ENCODE measurements around the gene RTKN.
"Not testable (repeated sequence)": the region's sequence is repeated elsewhere in the genome, so short reads cannot be mapped to it uniquely, and the experiment has no call there.

Gene RTKN

DNA sequence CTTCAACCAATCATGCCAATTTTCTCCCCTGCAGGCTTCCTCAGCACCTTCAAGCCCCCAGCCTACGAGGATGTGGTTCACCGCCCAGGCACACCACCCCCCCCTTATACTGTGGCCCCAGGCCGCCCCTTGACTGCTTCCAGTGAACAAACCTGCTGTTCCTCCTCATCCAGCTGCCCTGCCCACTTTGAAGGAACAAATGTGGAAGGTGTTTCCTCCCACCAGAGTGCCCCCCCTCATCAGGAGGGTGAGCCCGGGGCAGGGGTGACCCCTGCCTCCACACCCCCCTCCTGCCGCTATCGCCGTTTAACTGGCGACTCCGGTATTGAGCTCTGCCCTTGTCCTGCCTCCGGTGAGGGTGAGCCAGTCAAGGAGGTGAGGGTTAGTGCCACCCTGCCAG lies 18.4 kb upstream of the RTKN start:
- DNase-seq (ENCODE audit: low read depth), result not testable (repeated sequence)

DNA sequence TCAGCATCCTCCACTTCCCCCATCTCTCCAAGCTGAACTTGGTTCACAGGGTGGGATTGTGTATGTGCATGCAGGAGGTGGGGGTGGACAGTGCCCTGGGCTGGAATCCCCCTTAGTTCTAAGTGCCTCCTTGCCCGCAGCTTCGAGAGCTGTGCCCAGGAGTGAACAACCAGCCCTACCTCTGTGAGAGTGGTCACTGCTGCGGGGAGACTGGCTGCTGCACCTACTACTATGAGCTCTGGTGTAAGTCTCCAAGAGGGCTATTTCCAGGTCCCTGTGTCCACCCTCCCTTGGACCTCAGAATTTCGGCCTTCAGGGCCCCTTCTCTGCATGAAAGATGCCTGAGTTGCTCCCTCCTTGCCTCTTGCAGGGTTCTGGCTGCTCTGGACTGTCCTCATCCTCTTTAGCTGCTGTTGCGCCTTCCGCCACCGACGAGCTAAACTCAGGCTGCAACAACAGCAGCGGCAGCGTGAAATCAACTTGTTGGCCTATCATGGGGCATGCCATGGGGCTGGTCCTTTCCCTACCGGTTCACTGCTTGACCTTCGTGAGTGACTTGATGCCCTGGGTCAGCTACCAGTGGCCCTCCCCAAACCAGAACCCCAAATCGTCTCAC lies 17.9 kb upstream of the RTKN start:
- not testable (repeated sequence) for DNase-seq (ENCODE audit: low read depth)

DNA sequence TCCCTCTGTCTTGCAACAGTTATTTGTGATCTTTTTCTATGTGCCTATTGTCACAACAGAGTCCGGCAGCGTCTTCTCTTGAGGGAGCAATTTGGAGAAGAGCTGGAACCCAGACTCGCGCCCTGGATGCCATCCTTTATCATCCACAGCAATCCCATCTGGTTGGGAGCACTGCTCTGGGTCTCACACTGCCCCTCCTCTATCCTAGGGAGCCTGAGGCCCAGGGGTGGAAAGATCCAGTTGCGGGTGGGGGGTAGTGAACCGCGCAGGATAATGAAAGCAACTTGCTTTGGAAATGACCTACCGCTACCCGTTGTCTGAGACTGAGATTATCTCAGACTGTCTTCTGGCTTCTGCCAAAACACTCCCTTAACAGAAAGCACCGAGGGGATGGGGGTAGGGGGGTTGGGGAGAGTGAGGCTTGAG lies 17.2 kb upstream of the RTKN start:
- no peak for DNase-seq (ENCODE audit: low read depth)

DNA sequence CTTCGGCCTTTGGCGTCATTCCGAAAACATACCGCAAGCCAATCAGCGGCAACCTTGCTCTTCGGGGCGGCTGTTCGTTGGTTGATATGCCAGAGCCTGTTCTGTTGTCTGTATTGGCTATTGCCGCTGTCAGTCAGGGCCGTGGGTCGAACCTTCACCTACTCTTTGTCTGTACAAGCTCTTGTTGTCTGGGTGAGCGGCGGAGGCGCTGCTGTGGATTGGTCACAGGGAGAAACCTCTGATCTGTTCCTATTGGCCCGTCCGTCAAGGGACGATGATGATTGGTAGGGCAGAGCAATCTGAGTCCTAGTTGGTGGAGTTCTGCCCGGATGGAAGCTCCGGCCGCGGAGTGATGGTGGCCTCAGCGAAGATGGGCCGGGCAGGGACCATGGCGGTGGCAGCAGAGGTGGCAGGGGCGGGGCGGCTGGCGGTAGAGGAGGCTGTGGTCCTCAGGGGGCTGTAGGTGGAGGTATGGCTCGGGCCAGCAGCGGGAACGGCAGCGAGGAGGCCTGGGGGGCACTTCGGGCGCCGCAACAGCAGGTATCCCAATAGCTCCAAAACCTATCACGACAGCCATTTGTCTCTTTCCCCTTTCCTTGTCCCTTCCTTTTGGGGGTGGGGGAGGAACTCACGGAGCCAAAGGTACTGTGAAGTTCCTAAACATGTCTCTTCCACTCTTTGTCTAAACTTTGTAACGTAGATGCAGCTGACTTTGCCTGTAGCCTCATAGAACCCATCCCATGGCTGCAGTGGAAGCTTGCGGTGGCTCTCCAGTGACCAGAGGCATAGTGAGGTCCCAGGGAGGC lies 16.6 kb upstream of the RTKN start, which contains the start of gene WBP1:
TSS of gene WBP1 (plus strand) at position 307 of the 806 bp plus-strand sequence. CDS start at position 472, 165 bp downstream.
- peak; percentile 100 for DNase-seq (ENCODE audit: low read depth)

DNA sequence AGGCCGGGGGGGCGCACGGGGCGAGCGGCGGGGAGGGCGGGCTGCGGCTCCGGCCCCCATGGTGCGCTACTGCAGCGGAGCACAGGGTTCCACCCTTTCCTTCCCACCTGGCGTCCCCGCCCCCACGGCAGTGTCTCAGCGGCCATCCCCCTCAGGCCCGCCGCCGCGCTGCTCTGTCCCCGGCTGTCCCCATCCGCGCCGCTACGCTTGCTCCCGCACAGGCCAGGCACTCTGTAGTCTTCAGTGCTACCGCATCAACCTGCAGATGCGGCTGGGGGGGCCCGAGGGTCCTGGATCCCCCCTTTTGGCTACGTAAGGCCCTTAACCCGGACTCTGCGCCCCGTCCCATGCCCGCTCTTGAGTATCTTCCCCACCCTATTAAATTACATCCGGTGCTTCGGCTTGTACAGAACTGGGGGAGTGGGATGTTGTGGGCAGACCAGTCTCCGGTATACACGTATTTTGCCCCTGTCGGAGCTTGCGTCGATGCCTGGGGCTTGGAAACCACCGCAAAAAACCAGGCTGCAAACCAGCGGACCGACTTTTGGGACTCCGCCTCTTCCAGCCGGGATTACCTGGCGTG lies 15.9 kb upstream of the RTKN start:
- no peak for DNase-seq (ENCODE audit: low read depth)

DNA sequence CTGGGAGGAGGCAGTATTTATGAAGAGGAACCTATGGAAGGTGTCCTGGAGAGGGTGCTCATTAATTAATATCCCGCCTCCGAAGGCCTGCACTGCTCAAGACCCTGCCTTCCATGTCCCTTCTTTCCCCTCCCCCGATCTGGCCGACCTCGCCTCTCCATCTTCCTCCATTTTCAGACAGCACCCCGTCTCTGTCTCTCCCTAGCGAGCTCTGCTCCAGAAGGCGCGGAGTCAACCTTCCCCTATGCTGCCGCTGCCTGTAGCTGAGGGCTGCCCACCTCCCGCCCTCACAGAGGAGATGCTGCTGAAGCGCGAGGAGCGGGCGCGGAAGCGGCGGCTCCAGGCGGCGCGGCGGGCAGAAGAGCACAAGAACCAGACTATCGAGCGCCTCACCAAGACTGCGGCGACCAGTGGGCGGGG lies 15.4 kb upstream of the RTKN start:
- DNase-seq (ENCODE audit: low read depth), result no peak

DNA sequence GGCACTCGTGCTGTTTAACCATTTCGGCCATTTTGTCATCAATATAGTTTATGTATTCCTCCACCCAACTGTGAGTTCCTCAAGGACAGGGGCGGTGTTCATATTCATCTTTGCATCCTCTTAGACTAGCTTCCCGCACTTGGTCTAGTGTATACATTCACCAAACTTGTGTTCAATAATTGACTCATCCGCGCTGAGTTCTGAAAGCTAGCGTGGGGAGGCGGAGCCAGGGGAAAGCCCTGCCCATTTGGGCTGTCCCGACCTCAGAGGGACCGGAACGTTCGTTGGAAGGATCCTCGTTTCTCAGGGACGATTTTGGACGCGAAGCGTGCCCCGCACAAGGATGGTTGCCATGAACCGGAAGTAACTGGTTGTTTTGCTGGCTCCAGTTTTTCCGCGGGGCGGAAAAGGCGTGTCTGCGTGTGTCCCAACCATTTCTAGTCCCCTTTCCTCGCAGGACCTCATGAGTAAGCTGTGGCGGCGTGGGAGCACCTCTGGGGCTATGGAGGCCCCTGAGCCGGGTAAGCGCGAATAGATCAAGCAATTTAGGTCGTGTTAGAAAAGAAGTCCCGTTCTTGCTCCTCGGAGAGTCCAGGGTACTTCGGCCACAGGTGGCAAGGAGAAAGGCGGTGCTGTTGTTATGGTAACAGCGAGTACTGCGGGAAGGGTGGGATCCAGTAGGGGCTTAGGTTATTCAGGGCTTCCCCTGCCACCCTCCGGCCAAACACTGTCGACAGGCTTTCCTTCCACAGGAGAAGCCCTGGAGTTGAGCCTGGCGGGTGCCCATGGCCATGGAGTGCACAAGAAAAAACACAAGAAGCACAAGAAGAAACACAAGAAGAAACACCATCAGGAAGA lies 13.1 kb upstream of the RTKN start, which contains the start of gene INO80B:
TSS of gene INO80B (plus strand) at position 434 of the 858 bp plus-strand sequence. CDS start at position 464, 30 bp downstream.
- DNase-seq (ENCODE audit: low read depth), result peak; percentile 97

DNA sequence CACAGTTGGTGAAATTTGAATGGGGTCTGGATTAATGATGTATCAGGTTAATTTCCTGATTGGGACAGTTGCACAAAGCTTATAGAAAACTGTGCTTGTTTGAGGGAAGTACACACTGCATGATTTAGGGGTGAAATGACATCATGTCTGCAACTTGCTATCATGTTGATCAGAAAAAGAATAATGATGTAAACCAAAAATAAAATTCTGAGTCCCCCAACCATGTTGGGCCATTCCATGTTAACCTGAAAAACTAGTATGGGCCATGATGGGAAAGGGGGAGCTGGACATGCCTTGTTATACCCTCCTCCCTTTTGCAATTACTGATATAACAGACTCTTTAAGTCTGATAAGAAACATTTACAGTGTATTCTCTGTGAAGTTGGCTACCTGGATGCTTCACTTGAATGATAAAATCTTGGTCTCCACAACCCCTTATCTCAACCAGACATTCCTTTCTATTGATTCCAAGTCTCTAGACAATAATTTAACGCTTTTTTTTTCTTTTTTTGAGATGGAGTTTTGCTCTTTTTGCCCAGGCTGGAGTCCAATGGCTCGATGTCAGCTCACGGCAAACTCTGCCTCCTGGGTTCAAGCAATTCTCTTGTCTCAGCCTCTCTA lies 8.9 kb upstream of the RTKN start:
- DNase-seq (ENCODE audit: low read depth), result no peak

DNA sequence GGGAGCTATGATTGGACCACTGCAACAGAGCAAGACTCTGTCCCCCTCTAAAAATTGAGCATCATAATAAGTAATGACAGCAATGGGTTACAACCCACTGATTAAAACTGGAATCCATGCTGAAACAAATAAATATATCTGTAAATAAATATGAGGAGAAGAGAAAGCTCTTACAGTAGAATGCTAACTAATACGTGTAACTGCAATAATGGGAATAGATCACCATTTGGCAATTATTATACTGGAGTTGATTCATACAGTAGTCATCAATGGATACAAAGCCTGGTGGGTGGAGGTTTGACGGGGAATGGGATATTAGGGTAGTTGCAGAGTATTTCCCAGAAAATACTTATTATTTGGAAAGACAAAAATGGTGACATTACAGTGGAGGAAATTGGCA lies 7.0 kb upstream of the RTKN start:
- no peak for DNase-seq (ENCODE audit: low read depth)

DNA sequence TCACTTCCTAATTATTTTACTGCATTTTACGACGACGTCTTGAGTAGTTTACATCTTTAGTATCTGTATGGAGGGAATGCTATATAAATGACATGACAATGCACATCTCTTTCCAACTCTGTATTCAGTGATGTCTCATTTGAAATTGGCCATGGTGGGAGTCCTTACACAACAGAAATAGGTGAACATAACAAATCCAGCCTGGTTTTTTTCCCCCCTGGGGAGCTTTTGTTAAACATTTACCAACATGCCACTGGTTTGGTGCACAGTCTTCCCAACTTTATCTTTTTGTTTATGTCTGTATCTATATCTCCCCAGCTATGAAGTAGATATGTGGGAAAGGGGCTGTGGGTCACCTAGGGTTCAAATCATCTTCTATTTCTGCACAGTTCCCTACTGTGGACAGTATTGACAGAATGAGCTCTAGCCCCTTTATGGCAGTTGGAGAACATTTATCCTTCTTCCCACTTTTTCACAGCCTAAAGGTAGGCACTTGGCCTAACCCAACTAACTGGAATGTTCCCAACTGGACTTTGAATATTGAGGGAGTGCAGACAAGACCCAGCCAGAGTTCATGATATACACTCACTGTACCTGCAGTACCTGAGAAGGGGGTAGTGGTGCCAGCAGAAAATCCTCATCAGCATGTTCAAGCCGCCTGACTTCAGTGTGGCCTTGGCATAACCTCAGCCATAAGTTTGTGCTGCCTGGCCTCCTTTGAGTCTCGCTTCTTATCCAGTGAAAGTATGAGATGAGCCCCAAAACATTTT lies 5.7 kb upstream of the RTKN start:
- DNase-seq (ENCODE audit: low read depth), result no peak

DNA sequence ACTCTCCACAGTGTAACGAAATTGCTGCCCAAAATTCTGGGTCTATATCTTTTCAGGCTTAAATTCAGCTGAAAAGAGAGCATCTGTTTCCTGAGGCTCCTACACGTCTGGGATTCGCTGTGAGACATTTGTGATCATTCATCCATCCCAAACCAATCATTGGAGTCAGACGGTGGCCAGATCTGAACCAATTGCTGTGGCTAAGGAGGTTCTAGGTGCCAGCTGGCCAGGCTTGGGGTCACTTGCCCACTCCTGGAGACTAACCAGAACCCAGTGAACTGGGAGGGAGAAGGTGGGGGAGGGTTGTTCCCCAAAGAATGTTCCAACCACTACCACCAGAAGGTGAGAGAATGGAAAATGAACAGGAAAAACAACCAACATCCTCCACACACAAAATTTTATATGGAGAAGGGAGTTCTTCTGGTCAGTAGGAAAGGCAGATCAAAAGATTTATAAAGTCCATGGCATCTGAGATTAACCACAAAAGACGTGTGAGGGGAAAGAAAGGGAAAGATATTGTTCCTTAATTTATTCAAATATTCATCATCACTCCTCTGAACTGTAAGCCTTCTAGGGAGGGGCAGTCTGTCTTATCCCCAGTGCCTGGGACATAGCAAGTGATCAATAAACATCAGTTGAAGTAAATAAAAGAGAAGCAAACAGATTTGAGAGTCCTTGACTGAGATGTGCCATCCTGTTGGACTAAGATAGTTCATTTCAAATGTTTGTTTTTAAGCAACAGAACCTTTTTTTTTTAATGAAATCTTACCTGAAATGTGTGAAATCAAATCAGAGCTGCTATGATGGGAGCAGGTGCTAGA lies 3.0 kb upstream of the RTKN start:
- no peak for DNase-seq (ENCODE audit: low read depth)

DNA sequence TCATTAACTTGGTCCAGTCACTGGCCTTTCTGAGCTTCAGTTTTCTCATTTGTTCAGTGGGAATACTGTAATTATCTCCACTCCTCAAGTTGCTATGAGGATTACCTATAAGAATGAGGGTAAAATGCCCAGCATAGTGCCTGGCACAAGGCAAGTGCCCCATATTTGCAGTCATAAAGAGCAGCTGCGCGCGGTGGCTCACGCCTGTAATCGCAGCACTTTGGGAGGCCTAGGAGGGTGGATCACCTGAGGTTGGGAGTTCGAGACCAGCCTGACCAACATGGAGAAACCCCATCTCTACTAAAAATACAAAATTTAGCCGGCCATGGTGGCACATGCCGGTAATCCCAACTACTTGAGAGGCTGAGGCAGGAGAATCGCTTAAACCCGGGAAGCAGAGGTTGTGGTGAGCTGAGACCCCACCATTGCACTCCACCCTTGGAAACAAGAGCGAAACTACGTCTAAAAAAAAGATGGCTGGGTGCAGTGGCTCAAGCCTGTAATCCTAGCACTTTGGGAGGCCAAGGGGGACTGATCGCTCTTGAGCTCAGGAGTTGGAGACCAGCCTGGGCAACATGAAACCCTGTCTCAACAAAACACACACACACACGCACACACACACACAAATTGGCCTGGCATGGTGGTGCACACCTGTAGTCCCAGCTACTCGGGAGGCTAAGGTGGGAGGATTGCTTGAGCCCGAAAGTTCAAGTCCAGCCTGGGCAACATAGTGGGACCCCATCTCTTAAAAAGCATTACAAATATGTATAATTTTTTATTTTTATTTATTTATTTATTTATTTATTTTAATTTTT lies 953 bp upstream of the RTKN start:
- DNase-seq (ENCODE audit: low read depth), result not testable (repeated sequence)

DNA sequence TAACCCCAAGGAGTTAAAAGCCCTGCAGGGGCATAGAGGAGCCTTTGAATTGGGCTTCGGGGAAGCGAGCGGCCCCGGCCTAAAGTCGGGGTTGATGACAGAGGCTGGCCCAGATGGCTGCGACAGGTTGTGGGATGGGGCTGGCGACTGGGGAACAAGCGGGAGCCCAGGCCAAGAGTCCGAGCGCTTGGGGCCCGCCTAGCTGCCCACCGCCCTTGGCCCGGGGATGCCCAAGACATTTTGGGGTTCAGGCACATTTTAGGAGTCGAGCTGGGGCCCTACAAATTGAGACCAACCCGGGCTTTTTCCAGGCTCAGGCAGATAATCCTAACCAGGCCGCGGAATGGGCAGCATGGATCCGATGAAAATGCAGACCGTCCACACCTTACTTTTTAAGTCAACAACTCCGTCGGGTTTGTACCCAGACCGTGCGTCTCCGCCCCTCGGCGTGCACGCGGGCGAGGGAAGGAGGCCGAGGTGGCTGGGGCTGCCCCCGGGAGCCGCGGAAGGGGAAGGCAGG lies 507 bp downstream of the RTKN start:
- no peak for DNase-seq (ENCODE audit: low read depth)

DNA sequence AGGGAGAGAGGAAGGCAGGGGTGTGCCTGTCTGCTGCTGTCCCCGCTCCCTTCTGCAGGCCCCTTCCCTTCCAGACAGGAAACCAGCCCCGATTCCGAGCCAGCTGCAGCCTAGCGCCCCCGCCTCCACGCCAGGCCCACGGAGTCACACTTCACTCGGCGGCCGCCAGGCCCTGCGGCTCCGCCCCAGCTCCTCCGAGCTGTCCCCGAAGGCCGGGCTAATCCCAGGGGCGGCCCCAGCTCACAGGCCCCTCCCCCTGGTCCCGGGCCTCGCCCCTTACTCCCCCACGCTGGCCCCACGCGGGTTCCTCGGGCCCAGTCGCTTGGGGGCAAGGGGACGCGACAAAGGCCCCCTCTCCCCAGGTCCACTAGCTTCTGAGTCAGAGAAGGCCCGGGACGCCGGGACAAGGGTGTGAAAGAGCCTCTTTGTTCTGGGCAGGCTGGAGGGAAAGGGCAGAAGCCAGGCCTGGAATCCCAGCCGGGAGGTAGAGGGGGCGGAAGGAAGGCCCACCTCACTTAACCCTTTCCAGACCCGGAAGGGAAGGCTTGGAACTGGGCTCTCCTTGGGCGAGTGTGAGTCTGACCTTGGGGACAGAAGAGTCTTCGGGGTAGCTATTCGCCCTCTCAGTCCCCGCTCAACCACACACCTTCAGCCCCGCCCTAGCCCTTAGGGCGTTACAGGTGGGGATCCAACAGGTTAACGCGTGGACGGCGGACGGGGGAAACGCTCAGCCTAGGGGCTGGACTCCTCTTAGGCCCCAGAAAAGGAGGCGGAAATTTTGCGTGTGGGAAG lies 1.2 kb downstream of the RTKN start:
- DNase-seq (ENCODE audit: low read depth), result peak; percentile 83

DNA sequence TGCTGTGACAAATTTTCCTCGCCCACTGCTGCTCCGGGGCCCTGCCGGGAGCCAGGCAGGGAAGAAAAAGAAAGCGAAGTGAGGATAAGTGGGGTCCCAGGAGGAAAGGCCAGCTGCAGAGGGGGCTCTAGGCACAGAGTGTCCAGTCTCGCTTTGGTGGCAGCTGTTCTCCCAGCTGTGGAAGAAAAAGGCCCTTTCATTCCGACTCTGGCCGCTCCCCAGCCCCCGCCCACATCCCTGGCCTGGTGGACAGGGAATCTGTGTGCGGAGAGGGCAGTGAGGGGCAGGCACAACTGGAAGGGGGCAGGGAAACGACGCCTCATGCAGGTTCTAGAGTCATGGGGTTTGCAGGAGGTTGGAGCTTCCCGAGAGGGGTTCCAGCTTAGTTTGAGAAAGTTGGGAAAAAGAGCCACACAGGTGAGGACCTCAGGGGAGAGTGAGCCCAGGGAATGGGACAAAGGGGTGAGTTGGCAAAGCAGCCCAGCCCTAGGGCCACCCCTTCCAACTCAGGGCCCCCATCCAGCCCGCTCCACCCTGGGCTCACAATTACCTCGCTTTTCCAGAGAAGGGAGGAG lies 1.8 kb downstream of the RTKN start:
- DNase-seq (ENCODE audit: low read depth), result peak; percentile 55

DNA sequence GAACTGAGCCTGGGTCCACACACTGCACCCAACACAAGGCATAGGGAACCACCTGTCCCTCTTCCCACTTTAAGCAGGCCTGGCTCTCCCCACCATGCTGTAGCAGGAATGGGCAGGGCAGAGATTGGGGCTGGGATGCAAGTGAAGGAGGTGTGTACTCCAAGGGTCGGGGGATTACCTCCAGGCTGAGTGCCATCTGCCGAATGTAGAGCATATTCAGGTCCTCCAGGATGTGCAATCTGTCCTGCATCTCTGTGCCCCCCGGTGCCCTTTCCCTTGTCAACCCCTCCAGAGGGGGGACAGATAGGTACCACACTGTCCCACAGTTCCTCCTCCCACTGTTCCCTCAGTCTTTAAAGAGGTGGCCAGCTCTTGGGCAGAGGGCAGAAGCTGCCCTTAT lies 2.4 kb downstream of the RTKN start:
- no peak for DNase-seq (ENCODE audit: low read depth)

DNA sequence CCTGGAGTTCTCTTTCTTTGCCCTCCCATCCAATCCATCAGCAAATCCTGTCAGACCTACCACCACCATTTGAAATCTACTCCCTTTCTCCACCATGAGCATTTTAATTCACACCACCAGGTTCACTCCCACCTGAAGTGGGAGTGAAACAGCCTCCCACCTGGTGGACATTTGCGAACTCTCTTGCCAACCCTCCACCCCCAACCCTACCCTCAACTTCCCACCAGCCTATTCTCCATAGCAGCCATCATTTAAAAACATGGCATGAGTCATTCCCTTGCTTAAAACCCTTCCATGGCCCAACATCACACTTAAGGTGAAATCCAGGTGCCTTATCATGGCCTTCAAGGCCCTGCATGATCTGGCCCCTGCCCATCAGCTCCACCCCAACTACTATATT lies 3.5 kb downstream of the RTKN start:
- DNase-seq (ENCODE audit: low read depth), result no peak
